ENCODE measurements around the gene MICU1.

MICU1 gene

GRCh38 chr10:72344932-72345331, 280.9 kb downstream of the MICU1 start:
- no peak for DNase-seq (ENCODE audit: low read depth)

- DNase-seq (ENCODE audit: low read depth) = no peak
These were observed 283.0 kb downstream of the MICU1 start for GRCh38 chr10:72342911-72343310.

GRCh38 chr10:72340510-72341261, 285.2 kb downstream of the MICU1 start:
- DNase-seq (ENCODE audit: low read depth) = peak; percentile 64

- no peak for DNase-seq (ENCODE audit: low read depth)
These were observed 287.7 kb downstream of the MICU1 start for GRCh38 chr10:72338180-72338579.

GRCh38 chr10:72337722-72338121, 288.2 kb downstream of the MICU1 start:
- DNase-seq (ENCODE audit: low read depth) = no peak

- peak; percentile 51 for DNase-seq (ENCODE audit: low read depth)
These were observed 288.7 kb downstream of the MICU1 start for GRCh38 chr10:72337039-72337629.

- DNase-seq (ENCODE audit: low read depth) = no peak
These were observed 289.4 kb downstream of the MICU1 start for GRCh38 chr10:72336259-72337038.

GRCh38 chr10:72335394-72336258, 290.3 kb downstream of the MICU1 start:
- DNase-seq (ENCODE audit: low read depth) = no peak

GRCh38 chr10:72334825-72335393, 291.0 kb downstream of the MICU1 start:
- DNase-seq (ENCODE audit: low read depth) = peak; percentile 69

- no peak for DNase-seq (ENCODE audit: low read depth)
These were observed 291.6 kb downstream of the MICU1 start for GRCh38 chr10:72334196-72334824.

GRCh38 chr10:72333112-72334015, 292.5 kb downstream of the MICU1 start:
- no peak for DNase-seq (ENCODE audit: low read depth)

GRCh38 chr10:72332423-72333111, 293.3 kb downstream of the MICU1 start:
- no peak for DNase-seq (ENCODE audit: low read depth)

GRCh38 chr10:72331575-72332422, 294.1 kb downstream of the MICU1 start:
- DNase-seq (ENCODE audit: low read depth) = peak; percentile 67

- no peak for DNase-seq (ENCODE audit: low read depth)
These were observed 295.8 kb downstream of the MICU1 start for GRCh38 chr10:72330069-72330426.

- no peak for DNase-seq (ENCODE audit: low read depth)
These were observed 296.4 kb downstream of the MICU1 start for GRCh38 chr10:72329290-72330068.

GRCh38 chr10:72328829-72329204, 297.1 kb downstream of the MICU1 start:
- no peak for DNase-seq (ENCODE audit: low read depth)

- DNase-seq (ENCODE audit: low read depth) = no peak
These were observed 297.6 kb downstream of the MICU1 start for GRCh38 chr10:72328045-72328828.

Measured in stimulated activated CD8-positive, alpha-beta memory T cell treated with anti-CD3 and anti-CD28 coated beads, Interleukin-12 subunit alpha, Interleukin-12 subunit beta, amount 100 ng/mL, for 1 hour (primary cell).